HG03565 (cell line): Measurements from ENCODE around the gene JAKMIP2.
"Not testable (repeated sequence)": the region's sequence is repeated elsewhere in the genome, so short reads cannot be mapped to it uniquely, and the experiment has no call there.

ENCODE experiments used
- ATAC-seq: cut with Tn5 transposase; IDR thresholded peaks from one replicate; pipeline ENCODE4 v1.9.1; 2021; ENCODE audit warnings: mild to moderate bottlenecking, moderate library complexity; ENCODE audit not compliant: unreplicated experiment

JAKMIP2 gene

DNA sequence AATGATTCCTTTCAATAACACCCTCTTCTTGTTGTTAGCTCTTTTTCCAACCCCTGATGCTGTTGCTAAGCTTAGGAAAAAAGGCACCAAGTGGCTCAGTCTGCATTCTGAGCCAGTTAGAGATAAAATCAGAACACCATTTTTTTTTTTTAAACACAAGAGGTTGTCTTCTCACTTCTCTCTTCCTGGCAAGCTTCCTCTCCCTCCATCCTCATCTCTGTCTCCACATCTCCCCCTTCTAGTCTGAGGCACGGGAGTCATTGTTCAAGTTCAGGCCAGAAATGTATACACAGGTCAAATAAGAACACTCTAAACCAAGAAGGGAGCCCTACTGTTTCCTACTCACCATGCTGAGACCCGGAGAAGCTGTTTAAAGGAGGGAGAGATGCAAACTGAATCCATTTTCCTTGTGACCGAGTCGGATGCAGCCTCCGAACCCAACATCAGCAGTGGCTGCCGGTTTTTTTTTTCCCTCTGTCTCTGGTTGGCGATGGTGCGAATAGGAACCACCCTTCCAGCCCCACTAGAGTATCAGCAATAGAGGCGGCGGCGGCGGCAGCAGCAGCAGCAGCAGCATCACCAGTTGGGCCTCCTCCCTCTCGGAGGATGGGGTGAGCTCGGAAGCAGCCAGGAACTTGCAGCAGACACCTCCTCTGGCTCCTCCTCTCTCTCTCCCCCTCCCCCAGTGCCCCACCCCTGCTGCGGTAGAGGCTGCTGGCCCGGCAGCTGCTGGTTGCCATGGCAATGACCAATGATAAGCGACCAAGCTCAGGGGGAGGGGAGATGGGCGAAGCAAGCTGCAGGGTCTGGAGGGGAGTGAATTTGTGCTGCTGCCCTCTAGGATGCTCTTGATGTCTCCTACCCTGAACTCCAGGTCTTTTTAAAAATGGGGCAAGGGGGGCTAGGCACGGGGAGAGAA lies at the start of gene JAKMIP2:
JAKMIP2 (minus strand) TSS at position 619 of the 919 bp plus-strand sequence. CDS start 110,922 bp downstream, outside the sequence.
- ATAC-seq, result no peak

DNA sequence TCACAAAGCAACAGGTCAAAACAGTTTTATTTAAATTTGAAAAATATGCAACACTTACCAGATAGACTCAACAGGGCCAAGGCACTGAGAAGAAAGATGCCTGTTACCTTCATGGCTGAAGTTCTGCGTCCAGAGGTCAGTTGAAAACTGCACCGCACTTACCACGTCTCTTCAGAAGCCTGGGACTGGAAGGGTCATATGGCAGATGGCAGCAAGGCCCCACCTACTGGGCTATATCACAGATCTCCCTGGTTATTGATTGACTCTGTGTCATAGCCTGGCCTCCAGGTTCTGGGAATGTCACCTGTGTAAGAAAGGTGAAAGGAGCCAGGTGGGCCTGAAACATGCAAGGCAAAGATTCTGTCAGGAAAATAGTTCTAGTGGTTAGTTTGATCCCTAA lies 48.9 kb upstream of the JAKMIP2 start, which contains the start of gene SPINK1:
SPINK1 (minus strand) TSS at position 207 of the 400 bp plus-strand sequence; CDS start at position 113, 94 bp downstream.
- ATAC-seq, result no peak

DNA sequence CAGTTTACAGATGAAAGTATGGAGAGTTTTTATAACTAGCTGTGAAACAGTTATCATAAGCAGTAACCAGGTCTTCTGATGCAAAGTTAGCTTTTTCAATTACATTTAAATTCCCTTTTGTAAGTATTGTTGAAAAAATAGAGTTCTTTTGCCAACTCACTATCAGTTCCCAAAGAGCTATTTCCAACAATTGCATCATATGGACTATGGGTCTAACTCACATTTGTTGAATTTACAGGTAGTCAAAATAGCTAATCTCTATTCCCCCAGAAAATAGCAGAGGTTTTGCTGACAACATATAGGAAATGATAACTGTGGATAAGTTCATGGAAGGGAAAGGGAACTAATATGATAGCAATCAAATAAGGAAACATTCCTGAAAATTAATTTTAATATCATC lies 47.5 kb upstream of the JAKMIP2 start:
- no peak for ATAC-seq

DNA sequence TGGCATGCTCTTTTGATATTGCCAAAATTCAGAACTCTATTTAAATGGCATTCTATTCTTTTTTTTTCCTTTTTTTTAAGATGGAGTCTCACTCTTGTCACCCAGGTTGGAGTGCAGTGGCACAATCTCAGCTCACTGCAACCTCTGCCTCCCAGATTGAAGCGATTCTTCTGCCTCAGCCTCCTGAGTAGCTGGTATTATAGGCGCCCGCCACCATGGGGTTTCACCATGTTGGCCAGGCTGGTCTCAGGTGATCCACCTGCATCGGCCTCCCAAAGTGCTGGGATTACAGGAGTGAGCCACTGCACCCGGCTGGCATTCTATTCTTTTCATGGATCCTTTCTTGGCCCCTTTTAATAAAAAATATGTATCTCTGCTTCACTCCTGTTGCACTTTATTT lies 44.5 kb upstream of the JAKMIP2 start:
- ATAC-seq, result not testable (repeated sequence)

DNA sequence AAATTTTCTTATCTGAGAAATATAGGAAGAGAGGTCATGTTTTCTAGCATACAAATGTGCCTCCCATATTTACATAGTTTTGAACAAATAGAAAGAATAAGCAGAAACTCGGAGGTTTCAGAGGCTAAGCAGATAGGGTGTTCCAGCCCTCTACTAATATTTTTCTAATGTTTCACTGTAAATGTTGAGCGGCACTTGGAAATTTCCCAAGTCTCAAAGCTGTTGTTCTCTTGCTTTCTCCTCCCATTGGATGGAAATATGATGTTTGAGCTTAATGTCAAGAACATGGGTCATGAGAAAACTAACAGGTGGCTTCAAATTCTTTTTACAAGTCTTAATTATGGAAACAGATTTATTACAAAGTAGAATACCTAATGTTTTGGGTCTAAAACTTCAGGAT lies 43.8 kb upstream of the JAKMIP2 start:
- ATAC-seq, result no peak

DNA sequence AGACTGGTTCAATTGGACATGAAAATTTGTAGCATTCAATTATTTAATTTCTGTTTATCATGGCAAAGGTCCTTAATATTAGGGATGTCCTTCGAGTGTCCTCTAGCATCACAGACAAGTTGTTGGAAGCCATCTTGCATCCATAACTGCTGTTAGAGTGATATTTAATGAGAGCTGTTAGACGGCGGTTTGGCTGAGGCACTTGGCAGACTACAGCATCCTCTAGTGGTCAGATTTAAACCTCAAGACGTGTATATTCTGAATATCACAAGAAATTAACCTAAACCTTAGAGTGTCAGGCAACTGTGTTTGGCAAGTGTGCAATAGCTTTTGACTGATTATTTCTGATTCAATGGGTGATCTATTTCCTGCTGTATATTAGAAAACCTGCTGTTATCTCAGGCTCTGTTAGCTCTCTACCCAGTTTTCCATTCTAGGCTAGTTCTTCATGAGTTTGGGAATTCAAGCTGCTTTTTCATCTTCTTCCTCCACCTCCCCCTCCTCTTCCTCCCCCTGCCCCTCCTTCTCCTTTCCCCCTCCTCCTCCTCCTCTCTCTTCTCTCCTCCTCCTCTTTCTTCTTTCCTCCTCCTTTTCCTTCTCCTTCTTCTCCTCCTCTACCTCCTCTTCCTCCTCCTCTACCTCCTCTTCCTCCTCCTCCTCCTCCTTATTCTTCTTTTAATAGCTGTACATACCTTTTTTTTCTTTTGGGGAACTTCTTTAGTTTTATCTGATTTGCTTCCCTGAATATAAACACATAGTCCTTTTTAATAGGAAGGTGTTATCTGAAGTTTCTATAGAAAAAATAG lies 40.4 kb upstream of the JAKMIP2 start:
- peak; percentile 88 for ATAC-seq

DNA sequence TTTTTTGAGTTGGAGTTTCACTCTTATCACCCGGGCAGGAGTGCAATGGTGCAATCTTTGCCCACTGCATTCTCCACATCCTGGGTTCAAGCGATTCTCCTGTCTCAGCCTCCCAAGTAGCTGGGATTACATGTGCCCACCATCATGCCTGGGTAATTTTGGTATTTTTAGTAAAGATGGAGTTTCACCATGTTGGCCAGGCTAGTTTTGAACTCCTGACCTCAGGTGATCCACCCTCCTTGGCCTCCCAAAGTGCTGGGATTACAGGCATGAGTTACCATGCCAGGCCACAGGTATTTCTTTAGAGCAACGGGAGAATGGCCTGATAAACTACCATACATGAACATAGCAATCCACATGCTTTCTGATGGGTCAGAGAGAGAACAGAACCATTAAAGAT lies 39.7 kb upstream of the JAKMIP2 start:
- not testable (repeated sequence) for ATAC-seq

DNA sequence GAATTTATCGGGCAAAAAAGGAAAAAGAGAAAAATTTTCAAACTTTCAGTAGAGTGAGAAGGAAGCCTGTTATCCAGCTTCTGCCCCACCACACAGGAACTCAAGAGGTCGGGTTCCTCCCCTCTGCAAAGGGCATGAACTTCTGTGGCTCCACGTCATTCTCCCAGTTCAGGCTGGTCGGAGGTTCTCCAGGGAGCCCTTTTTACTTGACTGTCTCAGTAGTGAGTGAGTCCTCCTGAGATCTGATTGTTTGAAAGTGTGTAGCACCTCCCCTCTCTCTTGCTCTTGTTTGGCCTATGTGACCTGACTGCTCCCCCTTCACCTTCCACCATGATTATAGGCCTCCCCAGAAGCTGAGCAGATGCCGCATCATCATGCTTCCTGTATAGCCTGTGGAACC lies 39.2 kb upstream of the JAKMIP2 start:
- ATAC-seq, result no peak

DNA sequence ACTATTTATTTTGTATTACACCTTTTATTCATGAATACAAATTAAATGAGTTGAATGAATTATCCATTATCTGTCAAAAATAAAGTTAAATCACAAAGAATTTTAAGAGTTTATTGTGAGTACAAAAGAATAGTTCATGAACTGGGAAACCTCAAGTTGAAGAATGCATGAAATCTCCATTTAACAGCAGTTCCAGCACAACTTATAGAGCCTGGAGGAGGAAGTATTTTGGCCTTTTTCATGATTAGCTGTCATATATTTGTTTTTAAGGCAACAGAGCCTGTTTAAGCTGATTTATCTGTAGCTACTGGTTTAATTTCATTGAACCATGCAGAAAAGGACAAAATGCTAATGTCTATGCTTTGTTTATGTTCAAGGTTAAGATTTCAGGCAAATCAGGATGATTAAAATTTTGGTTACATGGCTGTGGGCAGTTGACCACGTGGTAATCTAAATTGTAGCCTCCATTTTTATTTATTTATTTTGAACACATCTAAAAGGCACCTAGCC lies 36.8 kb upstream of the JAKMIP2 start:
- ATAC-seq, result no peak

DNA sequence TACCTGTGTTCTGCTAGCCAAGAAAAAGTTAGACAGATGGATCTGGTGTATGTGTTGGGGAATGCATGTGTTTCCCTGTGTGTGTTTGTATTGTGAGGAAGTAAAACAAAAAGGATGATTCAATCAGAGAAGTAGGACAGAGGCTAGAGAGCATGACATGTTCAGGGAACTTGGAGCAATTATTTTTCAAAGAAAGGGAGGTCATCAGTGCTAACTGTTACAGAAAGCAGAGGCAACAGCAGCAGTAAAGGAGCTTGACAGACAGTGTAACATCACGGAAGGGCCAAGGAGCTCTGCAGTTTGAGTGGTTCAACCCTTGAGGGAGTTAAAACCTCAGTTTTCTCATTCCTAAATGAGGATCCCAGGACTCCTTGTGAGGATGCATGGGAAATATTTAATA lies 35.8 kb upstream of the JAKMIP2 start:
- no peak for ATAC-seq

DNA sequence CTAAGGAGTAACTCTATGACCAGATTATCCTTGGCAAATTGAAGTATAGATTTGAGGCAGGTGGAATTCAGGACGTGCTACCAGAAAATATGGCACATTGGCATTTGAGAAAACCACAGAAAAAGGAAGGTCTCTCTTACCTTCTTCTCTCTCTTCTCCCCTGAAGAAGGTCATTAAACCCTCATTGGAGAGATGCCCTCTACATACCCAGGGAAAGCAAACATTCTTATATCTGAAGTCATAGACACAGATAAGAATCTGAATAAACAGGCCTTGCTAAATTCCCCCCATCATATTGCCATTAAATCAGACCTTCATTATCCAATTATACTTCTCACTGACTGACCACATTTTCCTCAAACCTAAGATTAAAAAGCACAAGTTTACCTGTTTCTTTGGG lies 31.2 kb upstream of the JAKMIP2 start:
- no peak for ATAC-seq

DNA sequence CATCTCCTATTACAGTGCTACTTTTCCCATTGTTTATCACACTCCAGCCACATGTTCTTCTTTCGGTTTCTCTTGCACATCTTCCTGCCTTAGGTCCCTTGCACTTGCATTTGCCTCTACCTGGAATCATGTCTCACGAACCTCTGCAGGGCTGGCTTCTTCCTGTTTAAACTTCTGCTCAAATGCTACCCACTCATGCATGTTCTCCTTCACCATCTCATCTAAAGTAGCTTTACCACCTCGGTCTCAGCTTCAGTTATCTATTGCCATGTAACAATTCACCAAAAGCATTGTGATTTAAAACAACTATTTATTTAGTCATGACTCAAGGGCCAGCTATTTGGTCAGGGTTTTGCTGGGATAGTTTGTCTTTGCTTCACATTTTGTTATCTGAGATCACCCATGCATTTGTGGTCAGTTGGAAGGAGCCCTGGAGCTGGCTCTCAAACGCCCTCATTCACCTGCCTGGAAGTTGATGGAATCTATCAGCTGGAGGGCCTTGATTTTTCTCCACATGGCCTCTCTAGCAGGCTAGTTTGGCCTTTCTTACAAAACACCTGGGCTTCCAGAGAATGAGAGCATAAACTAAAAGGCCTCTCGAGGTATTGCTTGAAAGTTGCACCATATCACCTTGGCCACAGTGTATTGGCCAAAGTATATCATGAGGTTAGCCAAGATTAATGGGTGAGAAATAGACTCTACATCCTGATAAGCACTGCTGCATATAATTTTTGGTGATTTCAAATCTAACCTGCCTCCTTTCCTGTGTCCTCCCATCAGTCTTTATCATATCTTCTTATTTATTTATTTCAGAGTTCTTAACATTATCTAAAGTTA lies 27.5 kb upstream of the JAKMIP2 start:
- no peak for ATAC-seq

DNA sequence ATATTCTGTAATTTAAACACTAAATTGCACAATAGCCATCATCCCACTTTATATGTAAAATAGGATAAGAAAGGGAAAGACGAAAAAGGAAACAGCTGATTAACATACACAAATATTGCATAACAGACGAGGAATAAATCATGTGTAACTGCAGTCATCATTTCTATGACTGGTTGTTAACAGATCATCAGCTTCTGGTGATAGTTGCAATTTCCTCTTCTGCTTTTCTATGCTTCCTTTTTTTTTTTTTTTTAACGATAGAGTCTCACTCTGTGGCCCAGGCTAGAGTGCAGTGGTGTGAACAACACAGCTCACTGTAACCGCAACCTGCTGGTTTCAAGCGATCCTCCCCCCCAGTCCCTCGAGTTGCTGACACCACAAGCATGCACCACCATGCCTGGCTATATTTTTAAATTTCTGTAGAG lies 22.5 kb upstream of the JAKMIP2 start:
- peak; percentile 88 for ATAC-seq

DNA sequence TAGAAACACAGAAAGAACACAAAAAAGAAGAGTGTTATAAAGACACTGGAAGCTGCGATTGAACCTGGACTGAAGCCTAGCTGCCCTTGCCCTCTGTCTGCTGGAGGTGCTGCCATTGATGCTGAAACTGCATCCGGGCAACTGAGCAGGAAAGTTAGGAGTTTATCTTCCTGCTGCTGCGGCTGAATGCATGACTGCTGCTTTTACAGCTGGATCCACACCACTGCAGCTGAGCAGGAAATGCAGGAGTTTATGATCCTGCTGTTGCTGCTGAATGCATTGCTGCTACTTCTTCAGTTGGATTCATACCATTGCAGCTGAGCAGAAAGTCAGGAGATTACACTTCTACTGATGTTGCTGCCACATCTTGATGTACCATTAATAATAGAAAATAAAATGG lies 21.8 kb upstream of the JAKMIP2 start:
- ATAC-seq, result no peak

DNA sequence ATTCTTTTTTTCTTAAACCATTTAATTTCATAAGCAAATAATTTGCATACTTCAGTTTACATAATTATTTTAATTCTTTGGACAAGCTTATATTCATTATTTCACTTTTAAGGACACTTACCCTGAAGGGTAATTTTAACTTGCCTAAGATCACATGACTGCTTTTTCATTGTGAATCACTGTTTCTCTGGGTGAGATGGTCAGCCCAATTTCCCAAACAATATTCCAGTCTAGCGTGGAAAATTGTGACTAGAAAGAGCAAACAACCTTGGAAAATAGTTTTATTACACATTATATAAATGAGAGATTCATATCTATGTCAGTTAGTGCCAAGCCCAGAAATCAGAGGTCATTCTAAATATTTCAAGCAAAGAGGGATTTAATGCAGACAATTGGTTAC lies 21.4 kb upstream of the JAKMIP2 start:
- ATAC-seq, result no peak

DNA sequence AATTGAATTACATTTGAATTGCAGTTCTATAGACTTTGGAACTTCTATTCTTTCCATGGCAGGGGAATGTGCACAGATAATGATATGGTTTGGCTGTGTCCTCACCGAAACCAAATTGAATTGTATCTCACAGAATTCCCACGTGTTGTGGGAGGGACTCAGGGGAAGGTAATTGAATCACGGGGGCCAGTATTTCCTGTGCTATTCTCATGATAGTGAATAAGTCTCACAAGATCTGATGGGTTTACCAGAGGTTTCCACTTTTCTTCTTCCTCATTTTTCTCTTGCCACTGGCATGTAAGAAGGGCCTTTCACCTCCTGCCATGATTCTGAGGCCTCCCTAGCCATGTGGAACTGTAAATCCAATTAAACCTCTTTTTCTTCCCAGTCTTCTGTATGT lies 20.6 kb upstream of the JAKMIP2 start:
- ATAC-seq, result not testable (repeated sequence)

DNA sequence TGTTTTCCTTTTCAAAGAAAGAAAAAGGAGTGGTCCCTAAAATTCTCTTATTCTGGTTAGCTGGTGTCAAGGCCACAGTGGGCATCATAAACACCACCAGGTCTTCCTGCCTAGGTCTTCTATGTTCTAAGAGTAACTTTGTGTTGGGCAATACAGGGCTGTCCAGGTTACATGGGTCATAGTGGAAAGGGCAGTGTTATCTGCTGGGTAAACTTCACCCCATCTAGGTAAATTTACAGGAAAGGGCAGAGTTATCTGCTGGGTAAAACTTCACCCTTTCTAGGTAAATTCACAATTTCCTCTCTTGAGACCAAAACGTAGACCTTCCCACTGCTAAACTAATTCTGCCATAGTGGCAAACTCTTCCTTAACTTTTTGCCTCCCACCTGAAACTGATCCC lies 18.9 kb upstream of the JAKMIP2 start:
- ATAC-seq, result no peak

DNA sequence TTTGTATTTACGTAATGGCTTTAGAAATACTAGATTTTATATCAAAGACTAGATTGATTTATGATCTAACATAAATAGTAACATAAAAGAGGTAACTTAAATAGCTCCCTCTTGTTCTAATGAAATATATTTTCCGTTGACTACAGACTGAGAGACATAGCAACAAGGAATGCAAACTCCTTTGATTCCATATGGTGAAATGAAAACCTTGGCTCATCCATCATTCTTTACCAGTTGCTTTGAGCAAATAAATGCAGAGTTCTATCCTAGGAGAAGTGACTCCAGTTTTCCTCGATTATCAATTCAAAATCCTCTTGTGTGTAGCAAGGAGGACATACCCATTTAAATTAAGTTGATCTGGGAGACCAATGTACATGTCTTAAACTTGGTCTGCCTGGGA lies 18.0 kb upstream of the JAKMIP2 start:
- ATAC-seq, result no peak

DNA sequence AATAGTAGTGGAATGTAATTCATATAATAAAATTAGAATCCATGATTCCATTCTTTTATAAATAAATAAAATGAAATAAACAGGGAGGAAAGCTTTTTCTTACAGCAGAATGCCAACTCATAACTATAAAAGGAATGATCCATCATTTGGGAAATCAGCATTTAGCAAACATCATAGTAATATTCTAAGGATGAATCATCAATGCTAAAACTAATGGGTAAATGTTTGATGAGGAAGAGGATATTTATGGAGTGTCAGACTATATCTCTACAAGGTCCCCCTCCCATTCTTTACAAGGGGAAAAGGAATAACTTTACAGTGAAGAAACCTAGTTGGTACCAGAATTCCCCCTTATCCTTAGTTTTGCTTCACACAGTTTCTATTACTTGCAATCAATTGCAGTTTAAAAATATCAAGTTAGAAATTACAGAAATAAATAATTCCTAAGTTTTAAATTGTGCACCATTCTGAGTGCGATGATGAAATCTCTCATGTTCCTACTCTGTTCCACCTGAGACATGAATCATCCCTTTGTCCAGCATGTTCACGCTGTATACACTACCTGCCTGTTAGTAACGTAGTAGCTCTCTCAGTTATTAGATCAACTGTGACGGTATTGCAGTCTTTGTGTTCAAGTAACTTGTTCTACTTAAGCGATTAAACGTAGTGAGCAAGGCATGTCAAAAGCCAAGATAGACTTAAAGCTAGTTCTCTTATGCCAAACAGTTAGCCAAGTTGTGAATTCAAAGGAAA lies 14.2 kb upstream of the JAKMIP2 start:
- ATAC-seq, result no peak

DNA sequence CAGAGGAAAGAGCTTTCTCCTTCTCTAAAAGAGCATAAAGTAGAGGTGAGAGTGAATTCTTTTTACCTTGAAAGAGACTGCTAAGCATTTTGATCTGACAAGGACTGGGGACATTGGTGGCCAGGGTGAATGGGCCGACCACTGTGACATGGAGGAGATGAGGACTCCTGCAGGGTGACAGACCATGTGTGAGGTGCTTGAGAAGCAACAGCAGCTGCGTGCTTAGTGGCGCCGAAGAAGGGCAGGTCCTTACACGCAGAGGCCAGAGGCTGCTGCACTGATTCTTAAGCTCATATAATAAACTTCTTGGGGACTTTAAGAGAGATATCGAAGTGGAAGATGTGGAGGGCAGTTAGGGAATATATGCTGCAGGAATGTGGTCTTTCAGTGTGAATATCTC lies 8.7 kb upstream of the JAKMIP2 start:
- no peak for ATAC-seq
